ENCODE measurements around the gene ABCB4.

ABCB4 gene

GRCh38 chr7:87459941-87460340 lies 15.5 kb downstream of the ABCB4 start:
- no peak overlapping the region for H3K27ac ChIP-seq
- TF ChIP-seq CTCF (conservative IDR thresholded peaks at IDR 0.05): no peak

GRCh38 chr7:87458148-87458547 lies 17.3 kb downstream of the ABCB4 start:
- no peak overlapping the region for H3K27ac ChIP-seq
- no peak for TF ChIP-seq CTCF (conservative IDR thresholded peaks at IDR 0.05)

- no peak for TF ChIP-seq CTCF (conservative IDR thresholded peaks at IDR 0.05)
- no peak overlapping the region for H3K27ac ChIP-seq
Measured at GRCh38 chr7:87456247-87456646, 19.2 kb downstream of the ABCB4 start.

GRCh38 chr7:87452279-87452678 lies 23.2 kb downstream of the ABCB4 start:
- H3K27ac ChIP-seq: peak overlapping the region; percentile 44
- TF ChIP-seq CTCF (conservative IDR thresholded peaks at IDR 0.05): peak; percentile 78

GRCh38 chr7:87451187-87451586 lies 24.3 kb downstream of the ABCB4 start:
- H3K27ac ChIP-seq: peak overlapping the region; percentile 44
- no peak for TF ChIP-seq CTCF (conservative IDR thresholded peaks at IDR 0.05)

- peak overlapping the region; percentile 44 for H3K27ac ChIP-seq
- TF ChIP-seq CTCF (conservative IDR thresholded peaks at IDR 0.05): no peak
Measured at GRCh38 chr7:87450706-87451105, 24.8 kb downstream of the ABCB4 start.

GRCh38 chr7:87448388-87448787 lies 27.1 kb downstream of the ABCB4 start:
- H3K27ac ChIP-seq: no peak overlapping the region
- TF ChIP-seq CTCF (conservative IDR thresholded peaks at IDR 0.05): no peak
